H1 (cell line): ENCODE results near the gene ASZ1. TPM values are rescaled to one million over a fixed set of nuclear protein-coding genes. Genes with fewer than 3 reads are reported as not detected.

ENCODE experiments used
- CTCF ChIA-PET: fragments of 300-600 bp; sonication (Branson Sonifier 250); formaldehyde crosslinking; loops from one replicate; lab custom pipeline; 2021; ENCODE audit not compliant: partially characterized antibody; lab: Charles Lee
- POLR2A ChIA-PET: fragments of 300-600 bp; sonication (Branson Sonifier 250); formaldehyde crosslinking; loops from one replicate; lab custom pipeline; 2021; ENCODE audit warnings: inconsistent platforms; ENCODE audit not compliant: partially characterized antibody; lab: Charles Lee
- DNase-seq, 2 experiments: peaks; one replicate each; pipeline versions ENCODE4 v3.0.0 to v3.0.0-alpha.2; 2010 to 2022; ENCODE audit warnings: low spot score in 2 of 2, low read depth in 1 of 2, mixed read lengths in 1 of 2
- FAIRE-seq: peaks from 2 replicates; lab custom pipeline; 2011; peaks lifted over from hg19 to GRCh38; lab: Jason Lieb, UNC
- H2AFZ ChIP-seq: 2 replicates; pipeline ENCODE4 v1.8.1; 2012; ENCODE audit warnings: low read length, inconsistent platforms
- H2AK5ac ChIP-seq: 2 replicates; pipeline ENCODE4 v1.6.1; 2013; ENCODE audit warnings: low read depth, low read length
- H2BK120ac ChIP-seq: replicated peaks from 2 replicates; pipeline ENCODE3; 2013; ENCODE audit warnings: low read depth, low read length, inconsistent platforms
- H2BK12ac ChIP-seq: 2 replicates; pipeline ENCODE4 v1.6.1; 2013; ENCODE audit warnings: low read depth, low read length
- H2BK15ac ChIP-seq: 2 replicates; pipeline ENCODE4 v1.6.1; 2013; ENCODE audit warnings: low read length
- H2BK20ac ChIP-seq: 2 replicates; pipeline ENCODE4 v1.6.1; 2013; ENCODE audit warnings: low read length
- H2BK5ac ChIP-seq: 2 replicates; pipeline ENCODE4 v1.6.1; 2013; ENCODE audit warnings: low read depth, low read length
- H3K14ac ChIP-seq: 2 replicates; pipeline ENCODE4 v1.6.1; 2013; ENCODE audit warnings: inconsistent platforms; ENCODE audit not compliant: insufficient read length
- H3K18ac ChIP-seq: 2 replicates; pipeline ENCODE4 v1.6.1; 2013; ENCODE audit warnings: low read length; ENCODE audit errors: extremely low read depth
- H3K23ac ChIP-seq: 2 replicates; pipeline ENCODE4 v1.6.1; 2013; ENCODE audit warnings: inconsistent platforms; ENCODE audit not compliant: insufficient read length
- H3K23me2 ChIP-seq: 2 replicates; pipeline ENCODE4 v1.6.1; 2013; ENCODE audit warnings: low read depth, low read length
- H3K27ac ChIP-seq: 2 replicates; pipeline ENCODE4 v1.6.1; 2011; ENCODE audit warnings: low read depth, low read length, inconsistent platforms
- H3K27me3 ChIP-seq, 4 experiments: replicated peaks in 1 of 4; 1 replicate in 1 of 4; 2 replicates in 3 of 4; pipeline versions ENCODE4 v1.6.1 to v1.8.1; 2011 to 2013; ENCODE audit warnings: low read length in 3 of 4, mild to moderate bottlenecking in 3 of 4, inconsistent platforms in 2 of 4, mixed read lengths in 2 of 4, moderate library complexity in 1 of 4; ENCODE audit not compliant: control insufficient read depth in 3 of 4, insufficient read depth in 3 of 4; ENCODE audit errors: extremely low read depth in 1 of 4
- H3K36me3 ChIP-seq, 4 experiments: 2 replicates each; pipeline versions ENCODE4 v1.6.1 to v1.8.1; 2011 to 2013; ENCODE audit warnings: mild to moderate bottlenecking in 4 of 4, low read length in 3 of 4, moderate library complexity in 2 of 4, control low read depth in 1 of 4, inconsistent platforms in 1 of 4; ENCODE audit not compliant: insufficient read depth in 4 of 4, control insufficient read depth in 2 of 4
- H3K4ac ChIP-seq: replicated peaks from 2 replicates; pipeline ENCODE3; 2013; ENCODE audit warnings: low read length, low read depth, mixed read lengths, inconsistent platforms; ENCODE audit not compliant: insufficient read length
- H3K4me1 ChIP-seq, 4 experiments: replicated peaks in 1 of 4; 1 replicate in 1 of 4; 2 replicates in 3 of 4; pipeline versions ENCODE4 v1.6.1 to v1.8.1; 2011 to 2013; ENCODE audit warnings: low read length in 3 of 4, inconsistent platforms in 2 of 4, mixed read lengths in 1 of 4; ENCODE audit not compliant: insufficient read depth in 4 of 4, control insufficient read depth in 3 of 4
- H3K4me2 ChIP-seq, 2 experiments: 2 replicates each; pipeline versions ENCODE4 v1.6.1 to v1.8.1; 2011 to 2013; ENCODE audit warnings: low read depth in 2 of 2, low read length in 2 of 2, control low read depth in 1 of 2, inconsistent platforms in 1 of 2, mild to moderate bottlenecking in 1 of 2; ENCODE audit not compliant: insufficient read depth in 1 of 2
- H3K4me3 ChIP-seq, 4 experiments: fragments of 200-600, 300-600 bp in 1 of 4; sonication (generic), shearing (Covaris generic), sonication (Bioruptor Twin) in 1 of 4; 2 replicates each; pipeline versions ENCODE4 v1.5.1 to v1.8.1; 2011 to 2016; ENCODE audit warnings: low read length in 4 of 4, low read depth in 3 of 4, control low read depth in 2 of 4, inconsistent platforms in 2 of 4, mild to moderate bottlenecking in 2 of 4, mixed read lengths in 1 of 4, moderate library complexity in 1 of 4; ENCODE audit not compliant: insufficient read depth in 2 of 4; ENCODE audit errors: extremely low read depth in 1 of 4
- H3K56ac ChIP-seq: replicated peaks from 2 replicates; pipeline ENCODE3; 2013; ENCODE audit warnings: low read depth, mild to moderate bottlenecking, mixed read lengths, low read length, inconsistent platforms; ENCODE audit not compliant: insufficient read length
- H3K79me1 ChIP-seq: 2 replicates; pipeline ENCODE4 v1.6.1; 2013; ENCODE audit warnings: low read depth, low read length, control low read depth
- H3K79me2 ChIP-seq, 2 experiments: 2 replicates each; pipeline versions ENCODE4 v1.6.1 to v1.8.1; 2012 to 2013; ENCODE audit warnings: low read length in 2 of 2, mild to moderate bottlenecking in 2 of 2, inconsistent platforms in 1 of 2; ENCODE audit not compliant: insufficient read depth in 2 of 2, control insufficient read depth in 1 of 2
- H3K9ac ChIP-seq, 4 experiments: replicated peaks in 1 of 4; 1 replicate in 1 of 4; 2 replicates in 3 of 4; pipeline versions ENCODE4 v1.6.1 to v1.8.1; 2011 to 2013; ENCODE audit warnings: low read depth in 3 of 4, low read length in 3 of 4, control low read depth in 2 of 4, mild to moderate bottlenecking in 2 of 4, moderate library complexity in 2 of 4, inconsistent platforms in 1 of 4; ENCODE audit errors: extremely low read depth in 1 of 4
- H3K9me3 ChIP-seq, 2 experiments: 2 replicates each; pipeline versions ENCODE4 v1.6.1 to v1.8.1; 2012 to 2013; ENCODE audit warnings: mild to moderate bottlenecking in 2 of 2, moderate library complexity in 2 of 2, control low read depth in 1 of 2, inconsistent platforms in 1 of 2, low read depth in 1 of 2, low read length in 1 of 2, mixed read lengths in 1 of 2; ENCODE audit not compliant: insufficient read depth in 2 of 2
- H4K20me1 ChIP-seq, 2 experiments: replicated peaks in 1 of 2; 2 replicates each; pipeline versions ENCODE3 to v1.8.1; 2011 to 2013; ENCODE audit warnings: inconsistent platforms in 2 of 2, low read length in 2 of 2, mild to moderate bottlenecking in 1 of 2; ENCODE audit not compliant: insufficient read depth in 2 of 2, control insufficient read depth in 1 of 2
- H4K5ac ChIP-seq: 2 replicates; pipeline ENCODE4 v1.6.1; 2013; ENCODE audit warnings: low read length, low read depth, mixed read lengths, inconsistent platforms; ENCODE audit not compliant: insufficient read length
- H4K8ac ChIP-seq: 2 replicates; pipeline ENCODE4 v1.8.0; 2013; ENCODE audit warnings: mild to moderate bottlenecking, moderate library complexity, low read length, inconsistent platforms; ENCODE audit not compliant: insufficient read depth; ENCODE audit errors: extremely low read depth
- H4K91ac ChIP-seq: replicated peaks from 2 replicates; pipeline ENCODE3; 2013; ENCODE audit warnings: low read length, mixed read lengths, inconsistent platforms; ENCODE audit not compliant: insufficient read length
- GABPA ChIP-seq: IDR thresholded peaks from 2 replicates; pipeline ENCODE4 v1.6.1; 2011; ENCODE audit warnings: mild to moderate bottlenecking, low read length, moderate library complexity, borderline replicate concordance; ENCODE audit not compliant: insufficient read depth
- HDAC2 ChIP-seq, 2 experiments: fragments of 300-600 bp in 1 of 2; sonication (generic) in 1 of 2; IDR thresholded peaks; 2 replicates each; pipeline ENCODE4 v1.6.1; 2011 to 2012; ENCODE audit warnings: low read depth in 2 of 2, low read length in 2 of 2, mild to moderate bottlenecking in 2 of 2, moderate library complexity in 2 of 2, borderline replicate concordance in 1 of 2, inconsistent platforms in 1 of 2
- KDM4A ChIP-seq: IDR thresholded peaks from one replicate; pipeline ENCODE4 v1.7.1; 2012; ENCODE audit warnings: low read depth, mild to moderate bottlenecking, moderate library complexity, low read length, inconsistent platforms; ENCODE audit not compliant: severe bottlenecking
- SAP30 ChIP-seq: fragments of 300-600 bp; sonication (generic); IDR thresholded peaks from 2 replicates; pipeline ENCODE4 v1.7.1; 2012; ENCODE audit warnings: low read length, moderate library complexity, mild to moderate bottlenecking, inconsistent platforms; ENCODE audit not compliant: insufficient read depth, insufficient replicate concordance
- SIX5 ChIP-seq: IDR thresholded peaks from 2 replicates; pipeline ENCODE4 v1.6.1; 2011; ENCODE audit warnings: mild to moderate bottlenecking, low read depth, low read length
- TBP ChIP-seq: IDR thresholded peaks from 2 replicates; pipeline ENCODE4 v1.6.1; 2011; ENCODE audit warnings: low read depth, low read length, improper control_type of control experiment
- YY1 ChIP-seq: IDR thresholded peaks from 2 replicates; pipeline ENCODE4 v1.6.1; 2011; ENCODE audit warnings: low read depth, mild to moderate bottlenecking, low read length
- WGBS, 2 experiments: shearing (Covaris generic) in 1 of 2; methylation state at CpG; one replicate each; pipeline versions ENCODE4 v1.1.6 to v1.1.7; 2013 to 2015; ENCODE audit warnings: low lambda C conversion rate in 2 of 2, mixed read lengths in 2 of 2, inconsistent platforms in 1 of 2, low coverage in 1 of 2, missing lambda C conversion rate in 1 of 2; ENCODE audit not compliant: insufficient replicate concordance in 2 of 2, insufficient coverage in 1 of 2, insufficient read length in 1 of 2; ENCODE audit errors: extremely low coverage in 1 of 2, missing lambda C conversion rate in 1 of 2; 5-methylcytosine and 5-hydroxymethylcytosine counted together
- polyA plus RNA-seq, 7 experiments: library from polyadenylated mRNA; depleted of rRNA in 3 of 7; stranded (reverse) in 5 of 7; unstranded in 2 of 7; fragments of >200 nt in 5 of 7; fragments of 200-250 nt in 2 of 7; gene quantifications; 1 replicate in 5 of 7; 2 replicates in 1 of 7; 4 replicates in 1 of 7; pipeline versions ENCODE4 v1.2.1 to v1.2.3, GENCODE V29; 2011 to 2013; ENCODE audit warnings: missing spikeins in 2 of 7, mixed read lengths in 2 of 7
- total RNA-seq: library from RNA; stranded (reverse); fragmentation: NEBNext Ultra II Directional; extraction: Animal tissue kit (Norgen Biotek cat#: 25700); gene quantifications from 2 replicates; pipeline ENCODE4 v1.2.1, GENCODE V29; 2021
- TF ChIP-seq, protein P1 (sequence below): IDR thresholded peaks from 2 replicates; pipeline ENCODE4 v1.6.1; 2012; ENCODE audit warnings: inconsistent platforms
- TF ChIP-seq, protein P2 (sequence below): IDR thresholded peaks from 2 replicates; pipeline ENCODE4 v1.6.1; 2011; ENCODE audit warnings: low read depth, mild to moderate bottlenecking, low read length; ENCODE audit not compliant: insufficient read depth

ASZ1 gene
- total and polyA plus RNA-seq, 2 of the 8 experiments (the other 6 are each of a cell fraction or from before 2014, with no cell fraction given), result not detected

DNA sequence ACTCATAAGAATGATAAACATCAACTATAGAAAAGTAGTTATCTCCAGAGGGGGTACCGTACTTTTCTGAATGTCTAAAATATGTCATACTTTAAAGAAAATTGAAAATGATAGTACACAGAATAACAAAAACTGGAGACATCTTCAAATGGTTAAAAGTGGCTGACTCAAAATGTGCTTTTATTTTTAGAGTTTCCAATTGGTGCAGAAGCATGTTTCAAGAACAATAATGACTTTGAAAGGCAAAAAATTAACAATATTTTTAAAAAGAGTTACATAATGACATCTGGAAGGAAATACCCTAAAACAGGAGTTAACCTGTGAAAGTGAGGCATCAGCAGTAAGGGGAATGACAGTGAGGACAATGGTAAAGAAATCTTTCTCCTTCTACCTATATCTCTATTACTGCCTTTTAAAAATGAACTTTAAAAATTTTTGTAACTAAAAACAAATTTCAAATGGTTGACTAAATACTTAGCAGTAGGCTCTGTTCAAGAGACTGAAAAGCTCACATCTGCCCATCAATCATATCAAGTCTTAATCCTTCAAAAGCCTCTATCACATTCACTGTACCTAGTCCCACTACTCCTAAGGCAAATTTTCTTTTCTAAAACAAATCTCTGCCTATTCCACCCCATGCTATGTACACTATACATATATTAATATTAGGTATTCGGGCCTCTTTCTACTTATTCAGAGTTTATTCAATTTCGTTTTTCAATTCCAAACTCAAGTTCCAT is 3.0 kb downstream of the ASZ1 start:
- Histone ChIP-seq H3K4me1 (no peaks in the 10 kb centered on the region), H3K14ac (no peak overlapping the region), H2AFZ (no peak overlapping the region), H2BK15ac (no peak overlapping the region), H2BK5ac (no peak overlapping the region), H2BK20ac (no peak overlapping the region), H4K20me1 (no peaks in the 10 kb centered on the region), H3K4ac (no peak overlapping the region), H3K9me3 (no peaks in the 10 kb centered on the region), H3K4me3 (no peak overlapping the region), H3K23ac (no peak overlapping the region), H4K5ac (no peak overlapping the region), H3K56ac (no peak overlapping the region), H3K36me3 (no peaks in the 10 kb centered on the region), H2BK12ac (no peak overlapping the region), H3K4me2 (no peak overlapping the region), H3K18ac (no peak overlapping the region), H3K27me3 (no peaks in the 10 kb centered on the region), H2AK5ac (no peak overlapping the region), H3K9ac (no peak overlapping the region), H3K27ac (no peak overlapping the region), H3K79me2 (no peaks in the 10 kb centered on the region), H4K8ac (no peak overlapping the region), H3K79me1 (no peaks in the 10 kb centered on the region), H3K23me2 (no peaks in the 10 kb centered on the region), H4K91ac (no peak overlapping the region), H2BK120ac (no peak overlapping the region)
- no peak for DNase-seq
- TF ChIP-seq TBP (no peak), YY1 (no peak), GABPA (no peak), HDAC2 (IDR thresholded peaks at IDR 0.05; ENCODE audit: borderline replicate concordance in 1 of 2, low read depth in 2 of 2, low read length in 2 of 2) (no peak), SAP30 (no peak), KDM4A (no peak), SIX5 (no peak)
- TF ChIP-seq, protein P1, sequence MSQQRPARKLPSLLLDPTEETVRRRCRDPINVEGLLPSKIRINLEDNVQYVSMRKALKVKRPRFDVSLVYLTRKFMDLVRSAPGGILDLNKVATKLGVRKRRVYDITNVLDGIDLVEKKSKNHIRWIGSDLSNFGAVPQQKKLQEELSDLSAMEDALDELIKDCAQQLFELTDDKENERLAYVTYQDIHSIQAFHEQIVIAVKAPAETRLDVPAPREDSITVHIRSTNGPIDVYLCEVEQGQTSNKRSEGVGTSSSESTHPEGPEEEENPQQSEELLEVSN, result no peak
- TF ChIP-seq, protein P2, sequence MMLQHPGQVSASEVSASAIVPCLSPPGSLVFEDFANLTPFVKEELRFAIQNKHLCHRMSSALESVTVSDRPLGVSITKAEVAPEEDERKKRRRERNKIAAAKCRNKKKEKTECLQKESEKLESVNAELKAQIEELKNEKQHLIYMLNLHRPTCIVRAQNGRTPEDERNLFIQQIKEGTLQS, result no peak
- no peak for FAIRE-seq
- ChIA-PET CTCF (no interaction called here), POLR2A (no interaction called here)
- WGBS, 2 experiments, result 90% methylated on average over 3 of the region's 3 CpGs; no CpG with 5 or more reads in 1 of the 2 experiments
